ENCODE measurements around the gene BOLA2B.
"Not testable (repeated sequence)": the region's sequence is repeated elsewhere in the genome, so short reads cannot be mapped to it uniquely, and the experiment has no call there.

The BOLA2B gene

DNA sequence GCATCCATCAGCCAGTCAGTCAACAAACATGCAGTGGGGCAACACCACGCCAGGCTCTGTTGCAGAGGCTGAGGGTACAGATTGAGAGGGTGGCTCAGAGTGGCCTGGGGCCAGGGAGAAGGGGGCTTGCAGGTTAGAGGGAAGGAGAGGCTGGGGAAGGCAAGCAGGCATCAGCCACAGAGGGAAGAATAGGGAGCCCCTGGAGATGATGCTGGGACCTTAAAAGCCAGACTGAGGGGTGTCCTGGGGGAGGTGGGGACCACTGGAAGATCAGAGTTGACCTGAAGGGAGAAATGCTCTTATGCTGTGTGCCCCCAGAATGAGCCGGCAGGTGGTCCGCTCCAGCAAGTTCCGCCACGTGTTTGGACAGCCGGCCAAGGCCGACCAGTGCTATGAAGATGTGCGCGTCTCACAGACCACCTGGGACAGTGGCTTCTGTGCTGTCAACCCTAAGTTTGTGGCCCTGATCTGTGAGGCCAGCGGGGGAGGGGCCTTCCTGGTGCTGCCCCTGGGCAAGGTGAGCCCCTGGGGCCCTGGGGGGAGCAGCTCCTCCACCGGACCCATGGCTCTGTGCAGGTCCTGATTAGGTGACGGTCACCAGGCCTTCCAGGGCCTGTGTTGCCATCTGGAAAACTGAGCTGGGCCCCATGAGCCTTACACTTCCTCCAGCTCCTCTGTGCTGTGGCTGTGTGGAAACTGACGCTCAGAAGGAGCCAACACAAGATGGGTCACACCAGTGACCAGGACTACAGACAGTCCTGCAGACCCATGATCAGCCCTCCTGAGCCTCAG, 8.4 kb downstream of the BOLA2B start:
- H3K27ac ChIP-seq = peak overlapping the region in 18 of 21 experiments; percentile 22 to 98 (median 86)
- H3K4me3 ChIP-seq = peak overlapping the region; percentile 35 to 57 (median 45)

GRCh38 chr16:30184096-30184890, 9.2 kb downstream of the BOLA2B start:
- Histone ChIP-seq H3K4me3 (peak overlapping the region; percentile 35 to 57 (median 45)), H3K27ac (peak overlapping the region in 20 of 21 experiments; percentile 48 to 98 (median 85))

- Histone ChIP-seq H3K4me3 (peak within 1 kb of the TSS; percentile 35 to 57 (median 45)), H3K27ac (peak within 1 kb of the TSS; percentile 48 to 98 (median 84))
Observed at GRCh38 chr16:30183233-30184095, 10.0 kb downstream of the BOLA2B start, which contains the start of gene CORO1A. CORO1A (plus strand) TSS chr16:30183602; CDS start chr16:30185210, 1,608 bp downstream.

- Histone ChIP-seq H3K27ac (no peak overlapping the region), H3K4me3 (no peak overlapping the region)
Observed at GRCh38 chr16:30180741-30181140, 12.7 kb downstream of the BOLA2B start.

GRCh38 chr16:30179931-30180330, 13.5 kb downstream of the BOLA2B start:
- H3K27ac ChIP-seq = no peak overlapping the region
- H3K4me3 ChIP-seq = no peak overlapping the region

- Histone ChIP-seq H3K4me3 (no peak overlapping the region), H3K27ac (no peak overlapping the region)
Observed at GRCh38 chr16:30179195-30179594, 14.3 kb downstream of the BOLA2B start.

DNA sequence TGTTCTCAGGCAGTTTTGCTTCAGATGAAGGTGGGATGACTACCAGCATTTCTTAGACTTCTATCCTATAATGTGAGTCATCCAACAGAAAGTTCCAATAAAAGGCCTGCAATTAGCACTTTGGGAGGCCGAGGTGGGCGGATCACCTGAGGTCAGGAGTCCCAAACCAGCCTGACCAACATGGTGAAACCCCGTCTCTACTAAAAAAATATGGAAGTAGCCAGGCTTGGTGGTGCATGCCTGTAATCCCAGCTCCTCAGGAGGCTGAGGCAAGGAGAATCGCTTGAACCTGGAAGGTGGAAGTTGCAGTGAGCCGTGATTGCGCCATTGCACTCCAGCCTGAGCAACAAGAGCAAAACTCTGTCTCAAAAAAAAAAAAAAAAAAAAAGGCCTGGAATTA, 16.6 kb downstream of the BOLA2B start:
- H3K4me3 ChIP-seq, H3K27ac ChIP-seq: not testable (repeated sequence)

DNA sequence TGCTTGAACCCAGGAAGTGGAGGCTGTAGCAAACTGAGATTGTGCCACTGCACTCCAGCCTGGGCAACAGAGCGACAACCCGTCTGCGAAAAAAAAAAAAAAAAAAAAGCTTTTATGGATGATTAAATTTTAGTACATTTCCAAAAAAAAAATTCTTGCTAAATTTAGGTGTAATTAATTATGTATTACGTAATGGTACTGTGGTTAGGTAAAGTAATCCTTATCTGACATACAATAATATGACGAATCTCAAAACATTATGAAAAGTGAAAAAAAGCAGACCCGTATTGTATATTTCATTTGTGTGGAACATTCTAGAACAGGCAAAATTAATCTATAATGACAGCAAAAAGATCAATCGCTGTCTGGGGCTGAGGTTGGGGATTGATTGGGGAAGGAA, 20.4 kb downstream of the BOLA2B start:
- Histone ChIP-seq H3K4me3 (no peak overlapping the region), H3K27ac (no peak overlapping the region)

GRCh38 chr16:30170145-30170544, 23.3 kb downstream of the BOLA2B start:
- H3K4me3 ChIP-seq, H3K27ac ChIP-seq: not testable (repeated sequence)

DNA sequence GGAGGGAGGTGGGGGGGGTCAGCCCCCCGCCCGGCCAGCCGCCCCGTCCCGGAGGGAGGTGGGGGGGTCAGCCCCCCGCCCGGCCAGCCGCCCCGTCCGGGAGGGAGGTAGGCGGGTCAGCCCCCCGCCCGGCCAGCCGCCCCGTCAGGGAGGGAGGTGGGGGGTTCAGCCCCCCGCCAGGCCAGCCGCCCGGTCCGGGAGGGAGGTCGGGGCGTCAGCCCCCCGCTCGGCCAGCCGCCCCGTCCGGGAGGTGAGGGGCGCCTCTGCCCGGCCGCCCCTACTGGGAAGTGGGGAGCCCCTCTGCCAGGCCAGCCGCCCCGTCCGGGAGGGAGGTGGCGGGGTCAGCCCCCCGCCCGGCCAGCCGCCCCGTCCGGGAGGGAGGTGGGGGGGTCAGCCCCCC, 24.1 kb downstream of the BOLA2B start:
- H3K27ac ChIP-seq, H3K4me3 ChIP-seq: not testable (repeated sequence)

DNA sequence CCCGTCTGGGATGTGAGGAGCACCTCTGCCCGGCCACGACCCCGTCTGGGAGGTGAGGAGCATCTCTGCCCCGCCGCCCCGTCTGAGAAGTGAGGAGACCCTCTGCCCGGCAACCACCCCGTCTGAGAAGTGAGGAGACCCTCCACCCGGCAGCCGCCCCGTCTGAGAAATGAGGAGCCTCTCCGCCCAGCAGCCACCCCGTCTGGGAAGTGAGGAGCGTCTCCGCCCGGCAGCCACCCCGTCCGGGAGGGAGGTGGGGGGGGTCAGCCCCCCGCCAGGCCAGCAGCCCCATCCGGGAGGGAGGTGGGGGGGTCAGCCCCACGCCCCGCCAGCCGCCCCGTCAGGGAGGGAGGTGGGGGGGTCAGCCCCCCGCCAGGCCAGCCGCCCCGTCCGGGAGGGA, 24.7 kb downstream of the BOLA2B start:
- H3K4me3 ChIP-seq, H3K27ac ChIP-seq: not testable (repeated sequence)

DNA sequence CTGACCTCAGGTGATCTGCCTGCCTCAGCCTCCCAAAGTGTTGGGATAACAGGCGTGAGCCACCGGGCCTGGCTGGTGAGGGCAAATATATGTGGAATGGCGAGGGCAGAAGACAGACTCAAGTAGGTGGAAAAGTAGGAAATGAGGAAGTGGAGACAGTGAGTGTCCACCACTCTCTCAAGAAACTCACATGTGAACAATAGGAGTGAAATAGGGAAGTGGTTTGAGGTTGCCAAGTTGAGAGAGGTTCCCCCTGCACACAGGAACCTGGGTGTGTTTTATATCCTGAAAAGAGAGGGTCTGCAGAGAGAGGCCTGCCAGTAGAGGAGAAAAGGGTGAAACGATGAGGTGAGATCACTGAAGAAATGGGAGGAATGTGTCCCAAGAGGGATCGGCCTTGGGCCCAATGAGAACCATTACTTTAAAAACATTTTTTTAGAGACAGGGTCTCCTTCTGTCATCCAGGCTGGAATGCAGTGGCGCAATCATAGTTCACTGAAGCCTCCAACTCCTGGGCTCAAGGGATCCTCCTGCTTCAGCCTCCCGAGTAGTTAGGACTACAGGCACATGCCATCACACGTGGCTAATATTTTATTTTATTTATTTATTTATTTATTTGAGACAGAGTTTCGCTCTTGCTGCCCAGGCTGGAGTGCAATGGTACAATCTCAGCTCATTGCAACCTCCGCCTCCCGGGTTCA, 27.1 kb downstream of the BOLA2B start:
- H3K27ac ChIP-seq = peak overlapping the region in 3 of 21 experiments; percentile 22 to 63 (median 30)

GRCh38 chr16:30163538-30163937, 29.9 kb downstream of the BOLA2B start:
- Histone ChIP-seq H3K27ac (no peak overlapping the region), H3K4me3 (no peak overlapping the region)

More for the DNA sequence above, 27.1 kb downstream of the BOLA2B start:
- no peak overlapping the region for H3K4me3 ChIP-seq

- Histone ChIP-seq H3K27ac (no peak overlapping the region), H3K4me3 (no peak overlapping the region)
Observed at GRCh38 chr16:30157214-30157613, 36.3 kb downstream of the BOLA2B start.

DNA sequence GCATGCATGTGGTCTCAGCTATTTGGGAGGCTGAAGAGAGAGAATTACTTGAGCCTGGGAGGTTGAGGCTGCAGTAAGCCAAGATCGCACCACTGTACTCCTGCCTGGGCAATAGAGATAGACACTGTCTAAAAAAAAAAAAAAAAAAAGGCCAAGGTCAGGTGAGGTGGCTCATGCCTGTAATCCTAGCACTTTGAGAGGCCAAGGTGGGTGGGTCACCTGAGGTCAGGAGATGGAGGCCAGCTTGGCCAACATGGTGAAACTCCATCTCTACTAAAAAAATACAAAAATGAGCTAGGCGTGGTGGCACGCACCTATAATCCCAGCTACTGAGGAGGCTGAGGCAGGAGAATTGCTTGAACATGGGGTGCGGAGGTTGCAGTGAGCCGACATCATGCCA, 38.3 kb downstream of the BOLA2B start:
- Histone ChIP-seq H3K4me3 (no peak overlapping the region), H3K27ac (no peak overlapping the region)

GRCh38 chr16:30152517-30152916, 40.9 kb downstream of the BOLA2B start:
- Histone ChIP-seq H3K4me3 (no peak overlapping the region), H3K27ac (no peak overlapping the region)

DNA sequence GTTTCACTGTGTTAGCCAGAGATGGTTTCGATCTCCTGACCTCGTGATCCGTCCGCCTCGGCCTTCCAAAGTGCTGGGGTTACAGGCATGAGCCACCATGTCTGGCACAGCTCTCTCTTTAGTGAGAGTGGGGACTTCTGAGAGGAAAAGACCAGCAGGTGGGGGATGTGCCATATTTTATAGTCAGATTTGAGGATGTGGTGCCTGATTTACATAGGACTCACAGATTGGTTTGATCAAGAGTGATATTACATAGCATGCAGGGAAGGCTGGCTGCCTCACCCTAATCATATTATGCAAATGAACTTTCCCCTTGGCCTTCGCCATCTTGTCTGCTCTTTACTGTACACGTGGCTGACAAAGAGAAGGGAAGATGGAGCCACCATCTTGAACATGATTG, 42.4 kb downstream of the BOLA2B start:
- Histone ChIP-seq H3K4me3 (no peak overlapping the region), H3K27ac (no peak overlapping the region)

- H3K4me3 ChIP-seq = no peak overlapping the region
- H3K27ac ChIP-seq = no peak overlapping the region
Observed at GRCh38 chr16:30149250-30149930, 44.1 kb downstream of the BOLA2B start.

Data from skin epidermis (tissue), 12 donors.